Measurements from ENCODE around the gene PTGER2.

PTGER2 gene

GRCh38 chr14:52307376-52307775 is 6.7 kb upstream of the PTGER2 start:
- DNase-seq: no peak

DNA sequence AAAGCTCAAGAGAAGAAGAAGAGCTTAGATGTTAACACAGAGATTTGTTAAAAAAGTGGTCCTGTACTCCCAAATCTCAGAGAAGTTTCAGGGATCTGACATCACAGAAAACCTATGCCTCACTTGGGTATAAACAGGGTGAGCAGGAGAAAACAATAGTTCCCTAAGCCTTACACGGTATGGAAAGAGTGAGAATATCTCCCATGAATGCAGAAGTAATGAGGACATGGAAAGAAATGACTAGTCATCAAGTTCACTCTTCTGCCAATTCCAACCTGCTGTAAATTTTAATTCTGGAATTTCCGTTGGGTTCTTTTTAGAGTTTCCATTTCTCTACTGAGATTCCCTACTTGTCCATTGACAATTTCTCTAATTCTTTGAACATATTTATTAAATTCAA is 6.2 kb upstream of the PTGER2 start:
- DNase-seq: no peak

DNA sequence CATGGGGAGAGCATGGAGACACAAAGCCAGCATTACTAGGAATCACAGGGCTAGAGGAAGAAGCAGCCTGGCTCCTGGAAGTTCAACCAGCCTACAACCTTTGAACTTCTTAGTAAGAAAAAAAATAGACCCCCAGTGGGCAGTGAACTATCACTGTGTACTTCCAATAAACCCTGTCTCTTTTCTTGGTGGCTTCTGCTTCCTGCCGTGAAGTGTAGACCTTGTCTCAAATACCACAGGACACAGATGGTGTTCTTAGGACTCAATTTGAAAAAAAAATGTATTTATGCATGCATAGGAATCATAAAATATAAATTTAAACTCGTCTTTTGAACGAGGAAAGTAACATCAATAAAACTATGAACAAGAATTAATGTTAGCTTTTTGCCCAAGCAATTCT is 3.6 kb upstream of the PTGER2 start:
- no peak for DNase-seq

GRCh38 chr14:52312931-52313355 is 1.2 kb upstream of the PTGER2 start:
- DNase-seq: no peak

DNA sequence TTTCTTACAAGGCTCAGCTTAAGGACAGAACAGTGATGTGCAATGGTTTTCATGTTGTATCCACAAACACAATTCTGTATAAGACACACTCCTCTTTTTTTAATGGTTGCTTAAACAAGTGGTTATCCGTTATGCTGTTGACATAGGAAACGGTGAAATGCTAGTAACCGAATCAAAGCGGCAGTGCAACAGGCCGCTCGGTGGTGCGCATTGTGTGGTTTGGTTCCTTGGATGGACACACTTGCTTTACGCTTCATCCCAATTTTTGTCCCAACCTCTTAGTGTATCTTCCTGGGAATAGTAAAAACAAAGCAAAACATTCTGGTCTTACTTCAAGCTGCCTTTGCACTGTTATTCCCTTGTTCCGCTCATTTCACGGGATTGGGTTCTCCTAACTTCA is 650 bp upstream of the PTGER2 start:
- no peak for DNase-seq

DNA sequence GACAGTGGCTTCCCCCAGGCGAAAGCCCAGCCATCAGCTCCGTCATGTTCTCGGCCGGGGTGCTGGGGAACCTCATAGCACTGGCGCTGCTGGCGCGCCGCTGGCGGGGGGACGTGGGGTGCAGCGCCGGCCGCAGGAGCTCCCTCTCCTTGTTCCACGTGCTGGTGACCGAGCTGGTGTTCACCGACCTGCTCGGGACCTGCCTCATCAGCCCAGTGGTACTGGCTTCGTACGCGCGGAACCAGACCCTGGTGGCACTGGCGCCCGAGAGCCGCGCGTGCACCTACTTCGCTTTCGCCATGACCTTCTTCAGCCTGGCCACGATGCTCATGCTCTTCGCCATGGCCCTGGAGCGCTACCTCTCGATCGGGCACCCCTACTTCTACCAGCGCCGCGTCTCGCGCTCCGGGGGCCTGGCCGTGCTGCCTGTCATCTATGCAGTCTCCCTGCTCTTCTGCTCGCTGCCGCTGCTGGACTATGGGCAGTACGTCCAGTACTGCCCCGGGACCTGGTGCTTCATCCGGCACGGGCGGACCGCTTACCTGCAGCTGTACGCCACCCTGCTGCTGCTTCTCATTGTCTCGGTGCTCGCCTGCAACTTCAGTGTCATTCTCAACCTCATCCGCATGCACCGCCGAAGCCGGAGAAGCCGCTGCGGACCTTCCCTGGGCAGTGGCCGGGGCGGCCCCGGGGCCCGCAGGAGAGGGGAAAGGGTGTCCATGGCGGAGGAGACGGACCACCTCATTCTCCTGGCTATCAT is 663 bp downstream of the PTGER2 start:
- no peak for DNase-seq

DNA sequence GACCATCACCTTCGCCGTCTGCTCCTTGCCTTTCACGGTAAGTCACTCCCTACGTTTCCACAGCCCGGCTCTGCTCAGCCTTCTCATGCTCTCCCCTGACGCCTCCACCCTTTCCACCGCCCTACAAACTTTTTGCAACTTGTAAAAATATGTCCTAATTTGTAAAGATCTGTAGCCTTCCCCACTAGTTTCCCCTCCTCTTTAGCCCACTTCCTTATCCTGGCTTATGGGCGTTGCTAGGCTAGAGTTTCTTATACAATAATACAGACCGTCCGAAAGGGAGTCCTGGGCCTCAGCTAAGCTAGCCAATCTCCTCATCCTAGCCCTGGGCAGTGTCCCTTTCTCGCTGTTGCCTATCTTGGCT is 1.2 kb downstream of the PTGER2 start:
- no peak for DNase-seq

- no peak for DNase-seq
These were observed 4.0 kb downstream of the PTGER2 start for GRCh38 chr14:52318062-52318461.

DNA sequence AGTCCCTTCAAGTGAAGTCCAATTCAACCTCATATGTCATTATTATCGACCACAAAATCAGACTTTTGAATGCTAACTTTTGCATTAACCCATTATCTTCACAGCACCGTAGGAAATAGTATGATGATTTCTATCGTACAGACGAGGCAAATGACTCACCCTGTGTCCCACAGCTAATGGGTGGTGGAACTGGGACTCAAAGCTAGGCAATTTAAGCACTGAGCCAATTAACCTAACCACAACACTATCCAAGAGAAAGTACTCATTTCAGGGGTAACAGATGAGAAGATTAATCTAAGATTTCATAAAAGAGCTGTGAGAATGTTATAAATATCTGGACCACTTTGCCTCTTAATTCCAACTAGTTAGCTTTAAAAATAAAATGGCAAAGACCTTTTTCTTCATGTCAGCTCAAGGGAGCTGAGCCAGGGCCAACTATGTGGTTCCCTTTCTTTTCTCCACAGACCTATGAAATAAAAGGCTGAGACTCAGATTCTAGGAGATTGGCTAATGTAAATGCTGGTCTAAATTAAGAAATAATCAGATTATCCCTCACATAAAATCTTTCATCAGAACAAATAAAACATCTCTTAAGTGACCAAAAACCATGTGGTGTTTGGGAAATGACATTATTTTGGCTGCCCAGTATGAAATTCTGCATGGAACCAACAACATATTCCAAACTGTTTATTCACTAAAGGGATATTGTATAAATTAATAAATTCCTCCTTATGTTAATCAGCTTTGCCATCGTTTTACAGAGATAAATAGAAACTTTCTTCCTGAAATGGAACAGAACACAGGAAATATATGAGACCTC is 4.9 kb downstream of the PTGER2 start:
- no peak for DNase-seq

- no peak for DNase-seq
These were observed 5.8 kb downstream of the PTGER2 start for GRCh38 chr14:52319919-52320318.

DNA sequence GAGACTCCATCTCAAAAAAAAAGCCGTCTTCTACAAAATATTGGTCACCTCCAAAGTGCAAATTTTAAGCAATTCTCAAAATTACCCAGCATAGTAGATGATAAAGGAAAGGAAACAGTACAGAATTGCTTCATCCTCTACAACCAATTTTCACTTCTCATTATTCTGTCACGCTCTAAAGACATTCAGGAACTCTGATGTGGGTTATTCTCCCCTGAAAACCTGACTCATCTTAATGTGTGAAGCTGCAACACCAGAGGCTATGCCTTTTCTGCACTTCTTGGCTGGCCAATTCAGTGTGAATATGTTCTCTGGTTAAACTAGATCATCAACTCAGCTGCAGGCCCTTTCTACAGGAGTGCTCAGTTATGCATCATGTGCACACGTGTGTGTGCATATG is 11.0 kb downstream of the PTGER2 start:
- DNase-seq: no peak

GRCh38 chr14:52325630-52326029 is 11.5 kb downstream of the PTGER2 start:
- no peak for DNase-seq

GRCh38 chr14:52327374-52328226 is 13.5 kb downstream of the PTGER2 start:
- no peak for DNase-seq

- DNase-seq: no peak
These were observed 14.2 kb downstream of the PTGER2 start for GRCh38 chr14:52328276-52328675.

DNA sequence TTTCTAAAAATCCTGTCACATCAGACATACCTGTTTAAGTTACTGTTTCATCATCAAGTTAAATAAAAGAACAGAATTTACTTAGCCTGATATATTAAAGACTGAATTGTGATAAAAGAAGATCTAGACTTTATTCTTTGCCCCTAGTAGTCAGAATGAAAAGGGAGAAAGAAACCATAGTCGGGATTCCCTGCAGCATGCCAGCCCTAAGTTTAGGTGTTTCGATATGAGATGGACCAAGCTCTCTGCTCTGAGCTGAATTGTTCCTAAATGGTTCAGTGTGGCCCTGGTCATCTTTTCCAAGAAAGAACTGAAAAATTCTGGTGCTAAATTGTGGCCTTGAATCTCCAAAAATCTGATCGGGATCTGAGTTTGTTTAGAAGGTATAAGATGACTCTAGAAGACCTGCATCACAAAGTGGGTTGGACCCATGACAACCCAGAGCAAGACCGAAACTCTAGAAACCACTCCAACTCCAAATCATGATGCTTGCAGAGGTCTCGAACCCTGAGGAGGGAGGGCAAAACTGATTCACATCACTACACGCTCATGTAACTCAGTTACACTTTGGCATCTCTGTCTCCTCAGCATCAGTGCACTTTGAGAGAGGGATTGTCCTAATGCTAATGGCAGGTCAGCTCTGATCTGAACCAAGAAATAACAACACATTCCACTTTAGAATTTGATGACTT is 15.7 kb downstream of the PTGER2 start:
- DNase-seq: no peak

DNA sequence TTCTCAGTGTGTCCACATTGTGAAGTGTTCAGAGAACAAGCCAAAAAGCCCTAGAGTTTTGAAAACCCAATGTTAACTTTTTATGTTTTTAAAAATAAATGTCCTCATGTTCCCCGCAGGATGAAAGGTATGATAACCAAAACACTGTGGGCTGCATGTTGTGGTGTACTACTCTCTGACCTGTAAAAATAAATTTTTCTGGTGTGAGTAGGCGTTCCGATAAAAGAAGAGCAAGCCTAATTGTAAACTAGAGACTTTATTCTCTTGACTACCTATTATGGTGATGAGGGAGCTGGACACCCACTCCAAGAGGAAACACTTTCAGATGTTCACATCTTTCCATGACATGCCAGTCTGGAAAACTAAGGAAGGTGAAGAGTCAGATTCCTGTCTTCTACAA is 18.2 kb downstream of the PTGER2 start:
- DNase-seq: no peak

DNA sequence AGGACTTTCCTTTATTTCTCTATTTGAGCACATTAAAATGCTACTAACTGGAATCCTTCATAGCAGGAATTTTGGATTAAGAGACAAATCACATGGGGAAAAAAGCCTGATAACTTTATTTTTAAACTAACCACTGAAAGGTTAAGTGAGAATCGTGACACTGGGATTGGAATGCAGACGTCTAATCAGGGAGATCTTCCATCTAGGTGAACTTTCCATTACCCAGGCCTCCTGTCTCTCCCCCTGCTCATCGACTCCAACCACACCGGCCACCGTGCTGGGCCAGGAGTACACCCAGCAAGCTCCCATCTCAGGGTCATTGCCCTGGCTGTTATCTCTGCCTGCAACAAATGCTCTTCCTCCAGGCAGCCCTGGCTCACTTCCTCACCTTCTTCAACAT is 19.0 kb downstream of the PTGER2 start:
- DNase-seq: no peak

GRCh38 chr14:52333823-52334657 is 19.9 kb downstream of the PTGER2 start:
- no peak for DNase-seq

DNA sequence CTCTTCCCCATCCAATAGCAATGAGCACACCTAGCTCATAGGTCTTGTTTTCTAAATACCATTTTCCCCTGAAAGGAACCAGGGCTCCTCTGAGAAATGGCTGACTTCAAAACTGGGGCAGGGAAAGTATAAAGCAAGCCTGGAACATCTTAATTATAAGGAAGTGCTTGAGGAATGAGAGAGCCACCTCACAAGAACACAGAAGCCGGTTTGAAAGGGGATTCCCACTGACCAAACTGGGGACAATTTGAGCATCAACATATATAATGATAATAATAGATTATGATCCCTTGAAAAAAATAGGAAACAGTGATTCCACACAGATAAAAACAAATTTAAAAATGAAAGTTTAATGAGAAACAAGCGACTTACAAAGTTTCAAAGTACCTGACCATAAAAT is 22.1 kb downstream of the PTGER2 start:
- no peak for DNase-seq

DNA sequence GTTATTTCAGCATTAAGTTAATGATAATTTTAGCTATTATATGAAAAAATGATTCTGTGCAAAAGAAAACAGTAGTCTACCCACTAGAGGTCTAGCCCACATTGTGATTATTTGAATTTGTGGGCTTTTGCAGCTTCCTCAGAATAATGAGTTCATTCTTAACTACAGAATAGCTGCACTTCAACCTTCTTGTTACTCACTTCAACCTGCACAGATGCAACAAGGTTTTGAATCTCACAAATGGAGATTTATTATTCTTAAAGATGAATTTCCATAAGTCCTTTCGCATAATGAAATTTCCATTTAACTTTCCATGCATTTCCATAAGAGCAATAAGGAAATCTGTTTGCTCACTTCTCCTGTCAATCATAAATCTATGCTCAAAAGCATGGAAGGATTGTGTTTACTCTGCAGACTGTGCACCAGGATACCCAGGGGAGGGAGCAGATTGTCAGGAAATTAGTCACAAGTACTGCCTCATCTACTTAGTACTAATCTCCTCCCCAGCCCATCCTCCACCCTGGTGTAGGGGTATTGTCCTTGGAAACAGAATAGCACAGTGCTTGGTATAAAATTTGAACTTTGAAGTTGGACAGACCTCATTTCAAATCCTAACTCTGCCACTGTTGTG is 24.1 kb downstream of the PTGER2 start:
- no peak for DNase-seq

GRCh38 chr14:52339262-52339661 is 25.1 kb downstream of the PTGER2 start:
- DNase-seq: no peak
